GM19438 (cell line): ENCODE results near the gene POM121.
A peak's percentile ranks its signal among the peaks of the same experiment; 100 is the strongest.
"Not testable (repeated sequence)": the region's sequence is repeated elsewhere in the genome, so short reads cannot be mapped to it uniquely, and the experiment has no call there.

Experiments
- ATAC-seq: cut with Tn5 transposase; IDR thresholded peaks from one replicate; pipeline ENCODE4 v1.9.1; 2021; ENCODE audit warnings: low read depth; ENCODE audit not compliant: unreplicated experiment

The POM121 gene

DNA sequence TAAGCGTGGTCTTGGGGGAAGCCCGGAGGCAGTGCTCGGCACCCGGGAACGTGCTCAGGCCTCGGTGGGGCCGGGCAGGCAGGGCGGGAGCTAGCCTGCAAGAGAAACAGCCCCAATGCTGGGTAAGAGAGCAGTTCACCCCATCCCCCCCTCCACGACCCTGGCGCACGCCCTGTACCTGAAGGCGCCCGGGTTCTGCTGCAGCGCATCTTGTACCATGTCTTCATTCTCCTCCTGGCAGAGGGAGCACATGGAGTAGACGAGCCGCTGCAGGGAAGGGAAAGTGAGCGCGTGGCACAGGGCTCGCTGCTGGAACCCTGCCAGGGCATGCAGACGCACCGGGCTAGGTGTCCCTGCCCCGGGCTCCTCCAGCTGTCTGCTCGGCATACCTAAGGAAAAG is 23.8 kb downstream of the POM121 start:
- ATAC-seq, result not testable (repeated sequence)

DNA sequence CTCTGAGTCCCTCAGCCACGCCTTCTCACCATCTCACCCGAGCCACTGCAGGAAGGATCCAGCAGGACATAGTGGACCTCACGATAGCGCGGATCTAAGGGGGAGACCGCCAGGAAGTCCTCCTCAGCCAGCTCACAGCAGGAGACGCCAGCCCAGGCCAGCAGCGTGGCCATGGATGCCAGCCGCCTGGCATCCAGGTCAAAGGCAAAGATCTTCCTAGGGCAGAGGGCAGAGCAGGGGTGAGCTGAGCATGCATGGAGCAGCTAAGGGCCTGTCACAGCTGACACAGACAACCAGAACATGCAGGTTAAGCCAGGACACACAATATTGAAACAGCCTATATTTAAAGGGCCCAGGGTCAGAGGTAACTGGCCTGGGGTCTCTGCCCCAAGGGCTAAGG is 24.4 kb downstream of the POM121 start:
- not testable (repeated sequence) for ATAC-seq

DNA sequence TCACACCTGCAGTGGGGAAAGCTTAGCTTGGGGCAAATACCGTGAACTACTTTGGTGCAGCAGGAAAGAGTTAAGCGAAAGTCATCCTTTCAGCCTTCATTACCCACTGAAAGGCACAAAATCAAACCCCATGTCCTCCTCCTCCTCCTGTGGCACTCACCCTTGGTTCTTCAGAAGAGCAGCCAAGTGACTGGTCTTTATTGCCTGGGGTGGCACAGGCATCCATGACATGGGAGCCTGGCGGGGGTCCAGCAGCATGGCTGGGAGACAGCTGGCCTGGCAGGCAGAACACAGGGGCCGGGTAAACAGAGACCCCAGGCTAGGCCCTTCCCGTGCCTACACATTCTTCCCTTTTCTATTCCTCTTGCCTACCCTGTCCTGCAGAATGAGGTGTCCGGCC is 24.8 kb downstream of the POM121 start:
- ATAC-seq, result not testable (repeated sequence)

DNA sequence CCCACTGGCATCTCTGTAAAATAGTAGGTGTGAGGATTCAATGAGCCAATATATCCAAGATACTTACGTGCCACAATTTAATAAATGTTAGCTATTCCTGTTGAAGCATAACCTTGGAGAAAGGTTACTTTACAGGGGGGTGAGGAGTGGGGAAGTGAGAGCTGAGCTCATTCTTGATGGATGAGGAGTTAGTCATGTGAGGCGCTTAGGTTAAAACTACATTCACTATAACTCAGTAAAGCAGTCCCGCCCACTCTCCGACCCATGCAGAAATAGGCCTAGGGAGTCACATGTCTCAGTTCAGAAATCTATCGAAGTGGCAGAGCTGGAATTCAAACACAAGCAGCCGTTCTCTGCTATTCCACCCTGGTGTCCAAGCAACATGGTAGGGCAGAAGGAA is 25.5 kb downstream of the POM121 start:
- ATAC-seq, result not testable (repeated sequence)

DNA sequence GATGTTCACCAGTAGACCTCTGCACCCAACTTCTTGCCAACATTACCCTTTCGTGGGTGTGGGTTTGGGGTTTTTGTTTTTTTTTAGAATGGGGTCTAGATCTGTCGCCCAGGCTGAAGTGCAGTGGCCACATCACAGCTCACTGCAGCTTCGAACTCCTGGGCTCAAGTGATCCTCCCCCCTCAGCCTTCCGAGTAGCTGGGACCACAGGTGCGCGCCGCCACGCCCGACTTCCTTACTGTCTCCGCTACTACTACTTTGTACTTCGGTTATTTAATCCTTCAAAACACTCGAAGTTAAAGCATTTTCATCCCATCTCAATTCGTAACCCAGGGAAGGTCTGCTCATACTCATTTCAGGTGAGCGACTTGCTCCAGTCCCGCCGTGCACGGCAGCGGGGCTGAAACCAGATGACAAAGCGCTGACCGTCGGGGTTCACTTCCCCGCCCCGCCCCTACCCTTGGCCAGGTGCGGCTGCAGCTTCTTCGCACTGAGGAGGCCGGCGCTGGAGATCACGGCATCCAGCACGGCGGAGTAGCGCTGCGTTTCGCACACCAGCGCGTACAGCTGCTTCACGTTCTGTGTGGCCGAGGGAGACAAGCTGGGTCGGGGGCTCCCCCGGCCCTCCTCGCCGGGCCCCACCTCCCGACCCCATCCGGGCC is 29.1 kb downstream of the POM121 start:
- ATAC-seq, result peak; percentile 57

DNA sequence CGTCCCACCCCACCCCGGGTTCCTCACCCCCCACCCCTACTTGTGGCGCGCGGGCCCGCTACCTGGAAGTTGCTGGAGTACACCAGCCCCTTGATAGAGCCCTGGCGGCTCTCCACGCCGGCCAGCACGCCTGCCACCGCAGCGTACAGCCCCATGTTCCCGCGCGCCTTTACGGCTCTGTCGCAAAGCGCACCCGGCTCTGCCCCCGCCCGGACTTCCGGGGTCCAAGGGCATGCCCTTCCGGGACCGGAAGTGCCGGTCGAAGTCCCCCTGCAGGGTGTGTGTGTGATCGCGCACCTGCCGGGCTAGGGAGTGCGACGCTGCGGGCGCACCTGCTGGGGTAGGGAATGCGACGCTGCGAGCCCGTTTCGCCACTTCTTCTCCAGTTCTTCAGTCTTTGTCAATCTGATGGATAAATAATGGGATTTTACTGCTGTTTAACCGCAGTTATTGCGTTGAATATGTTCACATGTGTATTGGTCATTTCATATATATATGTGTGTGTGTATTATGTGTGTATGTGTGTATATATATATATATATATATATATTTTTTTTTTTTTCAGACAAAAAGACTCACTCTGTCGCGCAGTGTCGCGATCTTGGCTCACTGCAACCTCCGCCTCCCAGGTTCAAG is 29.8 kb downstream of the POM121 start:
- ATAC-seq, result peak; percentile 85

DNA sequence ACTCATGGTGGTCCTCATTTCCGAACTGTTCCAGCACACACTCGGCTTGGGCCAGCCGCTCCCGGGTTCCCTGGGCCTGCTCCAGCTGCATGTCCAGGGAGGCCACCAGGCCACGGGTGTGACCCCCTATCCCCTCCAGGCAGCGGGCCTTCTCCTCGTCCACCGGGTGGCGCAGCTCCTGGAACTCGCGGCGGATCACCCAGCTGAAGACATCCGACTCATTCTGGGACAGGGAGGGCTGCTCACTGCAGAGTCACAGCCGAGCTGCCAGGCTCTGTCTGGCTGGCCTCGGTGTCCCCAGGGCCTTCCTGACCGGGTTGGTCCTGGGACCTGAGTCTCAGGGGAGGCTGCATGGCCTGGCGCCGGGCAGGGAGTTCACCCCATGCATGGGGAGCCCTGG is 35.1 kb downstream of the POM121 start:
- ATAC-seq, result not testable (repeated sequence)

DNA sequence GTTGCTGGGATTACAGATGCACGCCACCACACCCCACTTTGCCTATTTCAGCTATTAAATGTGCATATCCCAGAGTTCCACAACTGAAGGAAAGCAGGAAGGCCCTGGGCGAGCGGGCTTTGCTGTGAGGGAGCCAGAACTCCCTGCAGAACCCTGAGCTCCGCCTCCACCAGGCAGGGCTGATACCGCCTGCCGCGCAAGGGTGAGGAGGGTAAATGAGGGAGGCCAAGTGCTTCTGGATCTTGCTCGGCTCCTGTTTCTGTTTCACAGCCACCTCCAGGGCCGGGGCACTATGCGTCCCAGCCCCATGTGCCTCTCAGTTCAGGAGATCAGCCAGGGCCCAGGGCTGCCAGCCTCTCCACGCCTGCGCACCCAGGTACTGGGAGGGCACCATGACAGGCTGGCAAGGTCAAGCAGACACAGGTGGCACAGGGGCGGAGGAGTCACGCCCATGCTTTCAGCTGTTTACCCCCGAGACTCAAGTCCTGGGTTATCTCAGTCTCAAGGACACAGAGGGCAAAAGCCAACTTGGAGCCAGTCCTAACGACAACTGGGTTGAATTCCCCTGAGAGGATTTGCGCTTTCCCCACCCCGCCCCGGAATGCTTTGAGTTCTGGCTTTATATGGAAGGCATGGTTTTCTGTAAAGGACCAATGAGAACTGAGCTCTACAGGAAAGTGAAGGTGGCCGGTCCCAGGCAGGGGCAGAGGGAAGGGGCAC is 35.9 kb downstream of the POM121 start:
- not testable (repeated sequence) for ATAC-seq

DNA sequence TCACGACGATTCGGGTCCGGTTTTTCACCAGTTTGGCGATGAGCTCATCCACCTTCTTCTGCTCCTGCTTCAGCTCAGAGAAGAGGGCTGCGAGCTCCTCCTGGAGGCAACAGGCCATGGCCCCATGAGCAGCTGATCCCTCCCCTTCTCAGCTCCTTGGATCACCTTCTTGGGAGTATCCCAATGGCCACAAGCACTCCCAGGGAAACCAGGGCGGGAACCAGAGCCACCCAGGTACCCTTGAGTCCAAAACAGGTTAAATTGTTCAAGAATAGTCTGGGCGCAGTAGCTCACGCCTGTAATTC is 36.4 kb downstream of the POM121 start:
- ATAC-seq, result not testable (repeated sequence)

DNA sequence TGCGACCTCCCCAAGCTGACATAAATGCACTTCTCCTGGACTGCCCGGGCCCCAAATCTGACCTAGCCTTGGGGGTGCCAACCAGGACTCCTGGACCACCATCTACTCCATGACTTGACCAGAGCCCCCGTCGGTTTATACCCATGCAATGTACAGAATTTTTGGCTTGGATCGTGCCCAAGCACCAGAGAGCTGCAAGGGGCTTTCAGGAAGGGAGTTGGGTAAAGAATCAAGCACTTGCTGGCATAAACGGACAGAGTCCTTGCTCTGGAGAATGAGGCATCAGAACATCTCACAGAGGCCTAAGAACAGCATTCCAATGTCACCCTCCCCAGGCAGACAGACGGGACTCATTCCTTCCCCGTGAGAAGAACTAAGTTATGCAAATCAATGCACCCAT is 38.2 kb downstream of the POM121 start:
- not testable (repeated sequence) for ATAC-seq

DNA sequence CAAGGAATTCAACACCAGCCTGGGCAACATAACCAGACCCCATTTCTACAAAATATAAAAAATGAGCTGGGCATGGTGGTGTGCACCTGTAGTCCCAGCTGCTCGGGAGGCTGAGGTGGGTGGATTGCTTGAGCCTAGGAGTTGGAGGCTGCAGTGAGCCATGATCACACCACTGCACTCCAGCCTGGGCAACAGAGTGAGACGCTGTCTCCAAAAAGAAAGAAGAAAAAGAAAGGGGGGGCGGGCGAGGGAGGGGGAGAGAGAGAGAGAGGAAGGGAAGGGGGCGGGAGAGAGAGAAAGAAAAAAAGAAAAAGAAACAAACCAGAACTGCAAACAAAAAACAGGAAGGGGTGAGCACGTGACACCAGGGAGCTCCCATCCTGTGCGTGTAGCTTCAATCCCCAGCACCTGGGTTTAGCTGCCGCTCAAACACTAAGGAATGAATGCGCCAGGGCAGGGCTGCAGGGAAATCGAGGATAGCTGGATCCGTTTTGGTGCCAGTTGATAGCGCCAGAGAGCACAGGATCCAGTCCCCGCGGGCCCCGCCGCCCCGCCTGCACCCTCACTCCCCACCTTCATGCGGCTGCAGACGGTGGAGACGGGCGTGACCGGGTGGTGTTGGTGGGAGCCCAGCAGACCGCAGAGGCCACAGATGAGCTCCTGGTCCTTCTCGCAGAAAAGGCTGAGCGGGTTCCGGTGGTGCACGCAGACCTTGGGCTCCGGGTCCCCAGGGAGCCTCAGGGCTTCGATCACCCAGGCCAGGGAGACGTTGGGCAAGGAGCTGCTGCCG is 40.5 kb downstream of the POM121 start:
- ATAC-seq, result peak; percentile 72

DNA sequence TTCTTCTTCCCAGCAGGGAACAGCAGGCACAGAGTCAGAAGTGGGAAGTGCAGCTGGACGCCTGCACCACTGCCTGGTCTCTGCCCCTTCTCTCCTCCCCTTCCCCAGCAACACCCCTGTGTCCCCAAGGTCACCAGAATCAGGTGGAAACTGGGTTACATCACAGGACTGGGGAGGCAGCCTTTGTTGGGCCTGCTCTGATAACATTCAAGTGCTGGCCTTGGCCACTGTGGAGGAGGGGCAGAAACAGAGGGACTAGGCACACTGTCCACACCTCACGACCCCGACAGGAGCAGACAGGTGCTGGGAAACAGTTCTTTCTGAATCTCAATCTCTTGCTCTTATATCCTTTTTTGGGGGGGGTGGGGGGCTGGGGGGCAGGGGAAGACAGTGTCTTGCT is 42.0 kb downstream of the POM121 start:
- ATAC-seq, result not testable (repeated sequence)

DNA sequence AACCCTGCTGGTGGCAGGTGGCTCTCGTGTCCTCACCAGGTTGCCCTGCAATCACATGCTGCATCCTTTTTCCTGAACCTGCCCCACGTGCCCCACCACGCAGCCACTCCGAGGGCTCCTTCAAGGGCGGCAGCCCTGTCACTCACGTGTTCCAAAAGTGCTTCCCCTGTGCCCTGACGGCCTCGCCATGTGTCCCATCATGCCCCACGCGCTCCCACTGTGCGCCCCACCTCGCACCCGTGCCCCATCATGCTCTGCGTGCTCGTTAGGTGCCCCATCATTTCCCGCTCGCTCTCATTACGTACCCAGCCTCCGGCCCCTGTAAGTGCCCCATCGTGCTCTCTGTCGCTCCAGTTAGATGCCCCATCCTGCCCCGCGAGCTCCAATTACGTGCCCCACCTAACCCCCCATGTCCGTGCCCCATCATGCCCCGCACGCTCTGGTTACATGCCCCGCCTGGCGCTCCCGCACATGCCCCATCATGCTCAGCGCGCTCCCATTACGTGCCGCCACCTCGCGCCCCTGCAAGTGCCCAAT is 44.2 kb downstream of the POM121 start, which contains the start of gene TRIM74:
Gene TRIM74, minus strand, starts transcription at position 487 of the 537 bp plus-strand sequence. CDS start 3,309 bp downstream, outside the sequence.
- ATAC-seq, result not testable (repeated sequence)

DNA sequence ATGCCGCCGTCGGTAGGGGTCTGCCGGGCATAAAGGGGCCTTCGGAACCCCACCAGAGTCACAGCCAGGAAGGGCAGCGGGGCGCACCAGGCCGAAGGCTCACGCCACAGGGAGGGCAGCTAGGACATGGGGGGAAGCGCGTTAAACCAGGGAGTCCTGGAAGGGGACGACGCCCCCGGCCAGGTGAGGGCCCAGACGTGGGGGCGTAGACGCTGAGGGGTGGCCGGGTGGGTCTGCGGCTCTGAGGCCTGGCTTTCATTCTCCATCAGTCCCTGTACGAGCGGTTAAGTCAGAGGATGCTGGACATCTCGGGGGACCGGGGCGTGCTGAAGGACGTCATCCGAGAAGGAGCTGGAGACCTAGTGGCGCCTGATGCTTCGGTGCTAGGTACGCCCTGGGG is 44.8 kb downstream of the POM121 start:
- not testable (repeated sequence) for ATAC-seq

DNA sequence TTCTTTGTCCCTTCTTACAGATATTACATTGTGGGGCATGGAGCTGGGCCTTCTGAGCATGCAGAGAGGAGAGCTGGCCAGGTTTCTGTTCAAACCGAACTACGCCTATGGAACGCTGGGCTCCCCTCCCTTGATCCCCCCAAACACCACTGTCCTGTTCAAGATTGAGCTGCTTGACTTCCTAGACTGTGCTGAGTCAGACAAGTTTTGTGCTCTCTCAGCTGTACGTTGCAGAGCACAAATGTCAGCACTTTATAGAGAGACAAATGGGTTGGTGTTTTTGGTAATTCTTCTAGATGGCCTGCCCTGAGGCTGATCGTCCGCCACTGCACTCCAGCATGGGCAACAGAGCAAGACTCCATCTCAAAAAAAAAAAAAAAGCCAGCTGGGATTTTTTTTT is 46.6 kb downstream of the POM121 start:
- not testable (repeated sequence) for ATAC-seq

DNA sequence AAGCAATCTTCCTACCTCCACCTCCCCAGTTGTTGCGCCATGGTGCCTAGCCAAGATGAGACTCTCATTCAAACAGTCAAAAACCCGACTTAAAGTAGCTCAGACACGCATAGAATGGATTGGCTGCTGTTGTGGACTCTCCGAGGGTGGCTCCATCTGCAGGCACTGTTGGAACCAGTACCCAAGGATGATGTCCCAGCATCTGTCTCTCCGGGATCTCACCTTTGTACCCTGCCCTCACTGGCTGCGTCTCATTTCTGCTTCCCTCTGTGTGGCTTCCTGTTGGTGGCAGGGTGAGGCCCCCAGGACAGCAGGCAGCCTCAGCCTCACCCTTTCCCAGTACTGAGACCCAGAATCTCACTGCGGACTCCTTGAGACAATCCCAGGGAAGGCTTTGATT is 49.9 kb downstream of the POM121 start:
- ATAC-seq, result not testable (repeated sequence)

DNA sequence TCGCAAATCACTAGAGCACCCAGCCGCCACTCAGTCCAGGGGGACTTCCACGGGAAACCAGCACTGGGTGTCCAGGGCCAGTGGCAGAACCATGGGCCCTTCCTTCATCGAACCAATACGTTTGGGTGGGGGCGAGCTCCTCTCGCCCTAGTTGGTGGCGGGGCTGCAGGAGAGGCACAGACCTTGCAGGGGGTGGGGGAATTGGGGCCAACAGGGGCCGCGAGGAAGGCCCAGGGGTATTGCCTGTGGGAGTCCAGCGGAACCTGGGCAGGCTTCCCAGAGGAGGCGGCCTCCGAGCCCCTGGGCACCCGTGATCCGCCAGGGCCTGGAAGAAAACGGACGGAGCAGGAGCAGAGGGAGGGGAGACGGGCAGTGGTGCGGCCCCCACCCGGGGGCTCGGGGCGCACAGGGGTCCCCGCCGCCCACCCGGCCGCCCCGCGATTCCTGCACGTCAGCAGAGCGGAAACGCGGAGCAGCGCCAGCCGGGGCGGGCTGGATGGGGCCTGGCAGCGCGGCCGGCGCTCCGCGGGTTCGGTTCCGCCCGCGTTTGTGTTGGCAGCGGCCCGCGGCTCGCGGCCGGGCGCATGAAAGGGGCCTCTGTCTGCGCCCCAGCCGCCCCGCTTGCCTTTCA is 50.9 kb downstream of the POM121 start:
- ATAC-seq, result not testable (repeated sequence)

DNA sequence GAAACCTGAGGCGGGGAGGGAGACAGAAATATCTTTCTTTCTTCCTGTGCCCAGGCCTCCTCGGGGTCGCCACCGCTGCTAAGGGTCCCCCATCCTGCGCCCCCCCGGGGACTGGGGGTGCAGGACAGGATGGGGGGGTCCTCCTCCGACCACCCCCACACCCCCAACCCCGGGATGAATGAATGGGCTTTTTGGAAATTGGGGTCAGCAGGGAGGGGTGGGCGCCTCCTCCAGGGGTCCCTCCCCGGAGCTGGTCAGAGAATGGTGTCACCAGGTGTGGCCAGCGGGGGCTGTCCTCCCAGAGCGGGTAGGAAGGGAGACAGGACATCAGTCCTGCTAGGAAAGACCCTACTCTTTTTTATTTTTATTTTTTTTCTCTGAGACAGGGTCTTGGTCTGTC is 51.5 kb downstream of the POM121 start:
- ATAC-seq, result not testable (repeated sequence)

DNA sequence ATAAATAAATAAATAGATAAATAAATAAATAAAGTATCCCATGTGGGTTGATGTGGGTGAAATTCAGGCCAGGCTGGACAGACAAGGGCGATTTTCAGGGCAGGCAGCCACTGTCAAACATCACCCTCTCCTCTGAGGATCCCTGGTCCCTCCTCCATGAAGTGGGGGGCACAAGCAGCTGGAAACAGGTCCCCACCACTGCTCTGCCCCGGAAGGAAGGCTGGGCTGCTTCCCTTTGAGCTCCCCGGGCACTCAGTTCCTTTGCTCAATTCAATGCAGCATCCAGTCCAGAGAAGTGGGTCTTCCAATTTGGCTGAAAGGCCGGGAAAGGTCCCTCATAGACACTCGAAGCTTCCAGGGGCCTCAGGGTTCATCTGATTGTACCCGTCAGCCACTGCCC is 55.5 kb downstream of the POM121 start:
- ATAC-seq, result not testable (repeated sequence)

DNA sequence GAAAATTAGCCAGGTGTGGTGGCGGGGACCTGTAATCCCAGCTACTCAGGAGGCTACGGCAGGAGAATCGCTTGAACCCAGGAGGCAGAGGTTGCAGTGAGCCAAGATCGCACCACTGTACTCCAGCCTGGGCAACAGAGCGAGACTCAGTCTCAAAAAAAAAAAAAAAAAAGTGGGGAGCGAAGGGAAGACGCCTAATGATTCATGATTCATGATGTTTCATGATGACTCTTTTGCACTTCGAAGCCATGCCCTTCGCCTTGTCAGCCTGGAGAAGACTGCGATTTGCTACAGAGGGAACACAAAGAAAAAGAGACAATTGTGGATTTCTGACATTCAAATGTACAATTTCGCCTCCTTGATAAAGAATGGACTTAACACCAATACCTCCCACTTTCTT is 57.2 kb downstream of the POM121 start:
- ATAC-seq, result not testable (repeated sequence)
